T-helper 1 cell treated with Interleukin-12 subunit alpha and Interleukin-12 subunit beta and Interleukin-4 antibody, amounts not matched to agents 30 ng/mL and 1 ng/mL, for 36 hours (primary cell): Measurements from ENCODE around the gene SLC15A3. TPM values are rescaled to one million over a fixed set of nuclear protein-coding genes. Genes with fewer than 3 reads are reported as not detected.
"Not testable (repeated sequence)": the region's sequence is repeated elsewhere in the genome, so short reads cannot be mapped to it uniquely, and the experiment has no call there.

ENCODE experiments used
- intact Hi-C: fragments of 100-400 bp; cut with micrococcal nuclease; formaldehyde crosslinking; loops from one replicate; pipeline ENCODE4 v1.15.1; 2024
- total RNA-seq: library from RNA; stranded (reverse); gene quantifications from 2 replicates; pipeline ENCODE4 v1.2.3, GENCODE V29; 2022

The SLC15A3 gene
- total RNA-seq, 1 donor from 2014 or later = 2.7 TPM

- intact Hi-C loops = loop anchor here (1.0 to 2.0 kb wide), 3 partner anchors 8 to 133 kb away; no protein-coding TSS in a partner anchor
Measured at GRCh38 chr11:60977836-60978235, 25.9 kb upstream of the SLC15A3 start.

- intact Hi-C loops = no loop called here
Measured at GRCh38 chr11:60977224-60977623, 25.2 kb upstream of the SLC15A3 start.

GRCh38 chr11:60974726-60975125 lies 22.8 kb upstream of the SLC15A3 start:
- intact Hi-C loops = no loop called here

GRCh38 chr11:60974316-60974715 lies 22.3 kb upstream of the SLC15A3 start:
- intact Hi-C loops = not testable (repeated sequence)

GRCh38 chr11:60973699-60974098 lies 21.7 kb upstream of the SLC15A3 start:
- intact Hi-C loops = no loop called here

- intact Hi-C loops = no loop called here
Measured at GRCh38 chr11:60972182-60973030, 20.4 kb upstream of the SLC15A3 start.

- intact Hi-C loops = loop anchor here (1.0 to 2.0 kb wide), 7 partner anchors 23 to 458 kb away; partner anchors contain the start of gene CPSF7
Measured at GRCh38 chr11:60971520-60971919, 19.5 kb upstream of the SLC15A3 start, which contains the start of gene CD6. TSS of gene CD6 (plus strand) at chr11:60971680. CDS start at chr11:60971866, 186 bp downstream.

GRCh38 chr11:60970890-60971289 lies 18.9 kb upstream of the SLC15A3 start:
- intact Hi-C loops = loop anchor here (1.0 to 2.0 kb wide), 14 partner anchors 23 to 458 kb away; partner anchors contain the start of genes CPSF7 and VPS37C

GRCh38 chr11:60970369-60970774 lies 18.4 kb upstream of the SLC15A3 start:
- intact Hi-C loops = loop anchor here (1.0 to 2.0 kb wide), 9 partner anchors 72 to 217 kb away; partner anchors contain the start of gene VPS37C

- intact Hi-C loops = no loop called here
Measured at GRCh38 chr11:60968223-60968622, 16.2 kb upstream of the SLC15A3 start.

- intact Hi-C loops = no loop called here
Measured at GRCh38 chr11:60966890-60967289, 14.9 kb upstream of the SLC15A3 start.

GRCh38 chr11:60964801-60965200 lies 12.8 kb upstream of the SLC15A3 start:
- intact Hi-C loops = no loop called here

GRCh38 chr11:60960405-60960804 lies 8.4 kb upstream of the SLC15A3 start:
- intact Hi-C loops = no loop called here

GRCh38 chr11:60959431-60959830 lies 7.5 kb upstream of the SLC15A3 start:
- intact Hi-C loops = no loop called here

GRCh38 chr11:60957188-60957587 lies 5.2 kb upstream of the SLC15A3 start:
- intact Hi-C loops = no loop called here

- intact Hi-C loops = no loop called here
Measured at GRCh38 chr11:60955571-60955970, 3.6 kb upstream of the SLC15A3 start.

GRCh38 chr11:60954421-60954820 lies 2.4 kb upstream of the SLC15A3 start:
- intact Hi-C loops = no loop called here

GRCh38 chr11:60953781-60954180 lies 1.8 kb upstream of the SLC15A3 start:
- intact Hi-C loops = no loop called here

GRCh38 chr11:60952742-60953170 lies 780 bp upstream of the SLC15A3 start:
- intact Hi-C loops = loop anchor here (1.0 kb wide), 1 partner anchor 38 kb away; the partner anchor contains the start of gene TMEM109

GRCh38 chr11:60951606-60951903 lies 421 bp downstream of the SLC15A3 start:
- intact Hi-C loops = no loop called here

GRCh38 chr11:60950933-60951605 lies 907 bp downstream of the SLC15A3 start:
- intact Hi-C loops = no loop called here

- intact Hi-C loops = no loop called here
Measured at GRCh38 chr11:60950024-60950423, 2.0 kb downstream of the SLC15A3 start.
